ENCODE data around the gene COL1A2. TPM values are rescaled to one million over a fixed set of nuclear protein-coding genes. Genes with fewer than 3 reads are reported as not detected.

COL1A2 gene
- total and polyA plus RNA-seq, 7 donors: 10.8 to 85.0 (median 24.5) TPM

GRCh38 chr7:94422136-94422535 lies 27.4 kb downstream of the COL1A2 start:
- TF ChIP-seq CTCF (IDR thresholded peaks at IDR 0.05): no peak
- Histone ChIP-seq H3K4me3 (no peak overlapping the region), H3K27ac (no peak overlapping the region), H3K27me3 (ENCODE audit: insufficient read depth in 3 of 3, low read length in 2 of 3) (no peaks in the 10 kb centered on the region), H3K9me3 (no peaks in the 10 kb centered on the region), H3K36me3 (ENCODE audit: insufficient read depth in 1 of 2, low read depth in 1 of 2) (peaks cover 0 to 48% of the 10 kb centered on the region in 2 donors), H3K4me1 (no peaks in the 10 kb centered on the region)
- DNase-seq (no peak), ATAC-seq (no peak)
- 73 to 78% (median 77%) methylated on average over 1 of the region's 1 CpG for WGBS, 3 donors
- intact Hi-C loops (cut with DNase I): no loop called here

- H3K36me3 ChIP-seq (ENCODE audit: insufficient read depth in 1 of 2, low read depth in 1 of 2): peaks cover 0 to 41% of the 10 kb centered on the region in 2 donors
- no peaks in the 10 kb centered on the region for H3K4me1 ChIP-seq
- 78 to 85% (median 85%) methylated on average over 5 of the region's 5 CpGs for WGBS, 3 donors
- ATAC-seq (no peak), DNase-seq (no peak)
- TF ChIP-seq CTCF (IDR thresholded peaks at IDR 0.05): no peak
- no peak overlapping the region for H3K27ac ChIP-seq
- H3K9me3 ChIP-seq: no peaks in the 10 kb centered on the region
- intact Hi-C loops (cut with DNase I): no loop called here
- no peak overlapping the region for H3K4me3 ChIP-seq
- no peaks in the 10 kb centered on the region for H3K27me3 ChIP-seq (ENCODE audit: insufficient read depth in 3 of 3, low read length in 2 of 3)
Observed at GRCh38 chr7:94422827-94423460, 28.2 kb downstream of the COL1A2 start.

- ATAC-seq (no peak), DNase-seq (no peak)
- WGBS, 3 donors: 81 to 86% (median 81%) methylated on average over 5 of the region's 5 CpGs
- TF ChIP-seq CTCF (IDR thresholded peaks at IDR 0.05): no peak
- no peaks in the 10 kb centered on the region for H3K4me1 ChIP-seq
- H3K27ac ChIP-seq: no peak overlapping the region
- H3K9me3 ChIP-seq: no peaks in the 10 kb centered on the region
- H3K27me3 ChIP-seq (ENCODE audit: insufficient read depth in 3 of 3, low read length in 2 of 3): no peaks in the 10 kb centered on the region
- H3K4me3 ChIP-seq: no peak overlapping the region
- H3K36me3 ChIP-seq (ENCODE audit: insufficient read depth in 1 of 2, low read depth in 1 of 2): peaks cover 0 to 40% of the 10 kb centered on the region in 2 donors
- intact Hi-C loops (cut with DNase I): no loop called here
Observed at GRCh38 chr7:94423863-94424735, 29.4 kb downstream of the COL1A2 start.

- intact Hi-C loops (cut with DNase I): no loop called here
- Histone ChIP-seq H3K36me3 (ENCODE audit: insufficient read depth in 1 of 2, low read depth in 1 of 2) (peaks cover 0 to 34% of the 10 kb centered on the region in 2 donors), H3K9me3 (no peaks in the 10 kb centered on the region), H3K4me1 (no peaks in the 10 kb centered on the region), H3K4me3 (no peak overlapping the region), H3K27me3 (ENCODE audit: insufficient read depth in 3 of 3, low read length in 2 of 3) (no peaks in the 10 kb centered on the region), H3K27ac (no peak overlapping the region)
- 84 to 87% (median 86%) methylated on average over 10 of the region's 10 CpGs for WGBS, 3 donors
- ATAC-seq (no peak), DNase-seq (no peak)
- no peak for TF ChIP-seq CTCF (IDR thresholded peaks at IDR 0.05)
Observed at GRCh38 chr7:94425546-94425945, 30.9 kb downstream of the COL1A2 start.
